ENCODE data around the gene CLIC4.

The CLIC4 gene

GRCh38 chr1:24759492-24759891 lies 14.2 kb downstream of the CLIC4 start (continued):
- TF ChIP-seq CSDC2 (CRISPR knock-in tag; IDR thresholded peaks at IDR 0.05) (no peak), ZNF565 (CRISPR knock-in tag; conservative IDR thresholded peaks at IDR 0.05; ENCODE audit: low read depth) (no peak)

- ATAC-seq = no peak
- TF ChIP-seq GLIS3 (CRISPR knock-in tag; IDR thresholded peaks at IDR 0.05) (no peak), ISL1 (CRISPR knock-in tag; IDR thresholded peaks at IDR 0.05) (no peak), ZFP30 (CRISPR knock-in tag; IDR thresholded peaks at IDR 0.05) (no peak), RARB (CRISPR knock-in tag; IDR thresholded peaks at IDR 0.05) (no peak), CREB5 (CRISPR knock-in tag; IDR thresholded peaks at IDR 0.05; ENCODE audit: low read depth) (no peak), PPARA (CRISPR knock-in tag; IDR thresholded peaks at IDR 0.05; ENCODE audit: borderline replicate concordance) (no peak), ESRRG (CRISPR knock-in tag; IDR thresholded peaks at IDR 0.05) (no peak), ZC3H10 (CRISPR knock-in tag; IDR thresholded peaks at IDR 0.05) (no peak), BACH2 (CRISPR knock-in tag; IDR thresholded peaks at IDR 0.05; ENCODE audit: borderline replicate concordance) (no peak), ZNF8 (CRISPR knock-in tag; IDR thresholded peaks at IDR 0.05) (no peak), POU6F1 (CRISPR knock-in tag; IDR thresholded peaks at IDR 0.05; ENCODE audit: borderline replicate concordance, low read depth) (no peak), SNAI2 (CRISPR knock-in tag; IDR thresholded peaks at IDR 0.05) (no peak), ARNTL (CRISPR knock-in tag; IDR thresholded peaks at IDR 0.05; ENCODE audit: borderline replicate concordance, low read depth) (no peak), CSDC2 (CRISPR knock-in tag; IDR thresholded peaks at IDR 0.05) (no peak), TCF4 (CRISPR knock-in tag; IDR thresholded peaks at IDR 0.05; ENCODE audit: borderline replicate concordance) (no peak), ZNF70 (CRISPR knock-in tag; IDR thresholded peaks at IDR 0.05) (no peak), TOX (CRISPR knock-in tag; IDR thresholded peaks at IDR 0.05; ENCODE audit: borderline replicate concordance) (no peak)
- TF ChIP-seq, protein P1, sequence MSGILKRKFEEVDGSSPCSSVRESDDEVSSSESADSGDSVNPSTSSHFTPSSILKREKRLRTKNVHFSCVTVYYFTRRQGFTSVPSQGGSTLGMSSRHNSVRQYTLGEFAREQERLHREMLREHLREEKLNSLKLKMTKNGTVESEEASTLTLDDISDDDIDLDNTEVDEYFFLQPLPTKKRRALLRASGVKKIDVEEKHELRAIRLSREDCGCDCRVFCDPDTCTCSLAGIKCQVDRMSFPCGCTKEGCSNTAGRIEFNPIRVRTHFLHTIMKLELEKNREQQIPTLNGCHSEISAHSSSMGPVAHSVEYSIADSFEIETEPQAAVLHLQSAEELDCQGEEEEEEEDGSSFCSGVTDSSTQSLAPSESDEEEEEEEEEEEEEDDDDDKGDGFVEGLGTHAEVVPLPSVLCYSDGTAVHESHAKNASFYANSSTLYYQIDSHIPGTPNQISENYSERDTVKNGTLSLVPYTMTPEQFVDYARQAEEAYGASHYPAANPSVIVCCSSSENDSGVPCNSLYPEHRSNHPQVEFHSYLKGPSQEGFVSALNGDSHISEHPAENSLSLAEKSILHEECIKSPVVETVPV (CRISPR knock-in tag; IDR thresholded peaks at IDR 0.05) = no peak
- TF ChIP-seq, protein P2, sequence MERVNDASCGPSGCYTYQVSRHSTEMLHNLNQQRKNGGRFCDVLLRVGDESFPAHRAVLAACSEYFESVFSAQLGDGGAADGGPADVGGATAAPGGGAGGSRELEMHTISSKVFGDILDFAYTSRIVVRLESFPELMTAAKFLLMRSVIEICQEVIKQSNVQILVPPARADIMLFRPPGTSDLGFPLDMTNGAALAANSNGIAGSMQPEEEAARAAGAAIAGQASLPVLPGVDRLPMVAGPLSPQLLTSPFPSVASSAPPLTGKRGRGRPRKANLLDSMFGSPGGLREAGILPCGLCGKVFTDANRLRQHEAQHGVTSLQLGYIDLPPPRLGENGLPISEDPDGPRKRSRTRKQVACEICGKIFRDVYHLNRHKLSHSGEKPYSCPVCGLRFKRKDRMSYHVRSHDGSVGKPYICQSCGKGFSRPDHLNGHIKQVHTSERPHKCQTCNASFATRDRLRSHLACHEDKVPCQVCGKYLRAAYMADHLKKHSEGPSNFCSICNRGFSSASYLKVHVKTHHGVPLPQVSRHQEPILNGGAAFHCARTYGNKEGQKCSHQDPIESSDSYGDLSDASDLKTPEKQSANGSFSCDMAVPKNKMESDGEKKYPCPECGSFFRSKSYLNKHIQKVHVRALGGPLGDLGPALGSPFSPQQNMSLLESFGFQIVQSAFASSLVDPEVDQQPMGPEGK (CRISPR knock-in tag; IDR thresholded peaks at IDR 0.05; ENCODE audit: borderline replicate concordance) = no peak
Measured at GRCh38 chr1:24761582-24761981, 16.3 kb downstream of the CLIC4 start.

- no peak for ATAC-seq
- no peak for TF ChIP-seq CREB5 (CRISPR knock-in tag; IDR thresholded peaks at IDR 0.05; ENCODE audit: low read depth)
- TF ChIP-seq, protein P2 (CRISPR knock-in tag; IDR thresholded peaks at IDR 0.05; ENCODE audit: borderline replicate concordance) = no peak
- no peak for TF ChIP-seq ISL1 (CRISPR knock-in tag; IDR thresholded peaks at IDR 0.05)
- TF ChIP-seq ZFP3 (CRISPR knock-in tag; IDR thresholded peaks at IDR 0.05) = no peak
- TF ChIP-seq TOX (CRISPR knock-in tag; IDR thresholded peaks at IDR 0.05; ENCODE audit: borderline replicate concordance) = no peak
- TF ChIP-seq GLIS3 (CRISPR knock-in tag; IDR thresholded peaks at IDR 0.05) = no peak
- TF ChIP-seq POU6F1 (CRISPR knock-in tag; IDR thresholded peaks at IDR 0.05; ENCODE audit: borderline replicate concordance, low read depth) = no peak
- no peak for TF ChIP-seq ESRRG (CRISPR knock-in tag; IDR thresholded peaks at IDR 0.05)
- TF ChIP-seq BACH2 (CRISPR knock-in tag; IDR thresholded peaks at IDR 0.05; ENCODE audit: borderline replicate concordance) = no peak
- TF ChIP-seq ARNTL (CRISPR knock-in tag; IDR thresholded peaks at IDR 0.05; ENCODE audit: borderline replicate concordance, low read depth) = no peak
- TF ChIP-seq, protein P3, sequence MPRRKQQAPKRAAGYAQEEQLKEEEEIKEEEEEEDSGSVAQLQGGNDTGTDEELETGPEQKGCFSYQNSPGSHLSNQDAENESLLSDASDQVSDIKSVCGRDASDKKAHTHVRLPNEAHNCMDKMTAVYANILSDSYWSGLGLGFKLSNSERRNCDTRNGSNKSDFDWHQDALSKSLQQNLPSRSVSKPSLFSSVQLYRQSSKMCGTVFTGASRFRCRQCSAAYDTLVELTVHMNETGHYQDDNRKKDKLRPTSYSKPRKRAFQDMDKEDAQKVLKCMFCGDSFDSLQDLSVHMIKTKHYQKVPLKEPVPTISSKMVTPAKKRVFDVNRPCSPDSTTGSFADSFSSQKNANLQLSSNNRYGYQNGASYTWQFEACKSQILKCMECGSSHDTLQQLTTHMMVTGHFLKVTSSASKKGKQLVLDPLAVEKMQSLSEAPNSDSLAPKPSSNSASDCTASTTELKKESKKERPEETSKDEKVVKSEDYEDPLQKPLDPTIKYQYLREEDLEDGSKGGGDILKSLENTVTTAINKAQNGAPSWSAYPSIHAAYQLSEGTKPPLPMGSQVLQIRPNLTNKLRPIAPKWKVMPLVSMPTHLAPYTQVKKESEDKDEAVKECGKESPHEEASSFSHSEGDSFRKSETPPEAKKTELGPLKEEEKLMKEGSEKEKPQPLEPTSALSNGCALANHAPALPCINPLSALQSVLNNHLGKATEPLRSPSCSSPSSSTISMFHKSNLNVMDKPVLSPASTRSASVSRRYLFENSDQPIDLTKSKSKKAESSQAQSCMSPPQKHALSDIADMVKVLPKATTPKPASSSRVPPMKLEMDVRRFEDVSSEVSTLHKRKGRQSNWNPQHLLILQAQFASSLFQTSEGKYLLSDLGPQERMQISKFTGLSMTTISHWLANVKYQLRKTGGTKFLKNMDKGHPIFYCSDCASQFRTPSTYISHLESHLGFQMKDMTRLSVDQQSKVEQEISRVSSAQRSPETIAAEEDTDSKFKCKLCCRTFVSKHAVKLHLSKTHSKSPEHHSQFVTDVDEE (CRISPR knock-in tag; IDR thresholded peaks at IDR 0.05) = no peak
Measured at GRCh38 chr1:24762133-24762676, 17.0 kb downstream of the CLIC4 start.
